GM20000 (cell line): ENCODE measurements around the gene ZNF329.

Experiments
- DNase-seq: peaks from one replicate; pipeline ENCODE4 v3.0.0; 2012; ENCODE audit warnings: low spot score
- TF ChIP-seq, protein P1 (sequence below): IDR thresholded peaks from 2 replicates; pipeline ENCODE4 v1.5.1; 2012; ENCODE audit warnings: mild to moderate bottlenecking, control low read depth; ENCODE audit errors: extremely low read depth, missing control alignments

Gene ZNF329

DNA sequence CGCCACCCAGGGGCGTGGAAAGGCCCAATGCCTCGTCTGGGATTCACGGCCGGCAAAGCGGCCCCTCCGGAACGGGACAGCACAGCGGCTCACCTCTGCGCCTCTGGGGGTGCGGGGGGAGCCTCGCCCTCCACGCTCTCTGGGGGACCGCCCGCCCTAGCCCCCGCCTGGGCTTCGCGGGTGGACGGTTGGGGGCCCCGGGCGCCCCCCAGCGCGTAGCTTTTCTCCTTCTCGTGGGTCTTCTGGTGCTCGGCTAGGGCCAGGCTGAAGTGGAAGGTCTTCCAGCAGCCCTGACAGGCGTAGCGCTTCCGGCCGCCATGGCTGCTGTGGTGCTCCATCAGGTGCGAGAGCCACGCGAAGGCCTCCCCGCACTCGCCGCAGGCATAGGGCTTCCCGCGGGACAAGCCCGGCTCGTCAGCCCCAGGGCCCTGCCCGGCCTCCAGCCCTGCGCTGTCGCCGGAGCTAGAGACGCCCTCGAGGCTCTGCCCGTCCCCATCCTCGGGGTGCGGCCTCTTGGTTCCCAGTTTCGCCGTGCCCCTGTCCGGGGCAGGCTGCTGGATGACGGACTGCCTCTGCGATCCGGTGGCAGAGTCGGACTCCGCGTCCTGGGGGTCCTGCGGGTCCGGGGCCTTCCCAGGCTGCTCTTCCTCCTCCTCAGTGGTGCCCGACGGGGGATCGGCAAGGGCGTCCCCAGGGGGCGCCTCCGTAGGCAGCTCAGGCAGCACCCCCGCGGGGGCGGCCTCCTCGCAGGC is 65.8 kb downstream of the ZNF329 start:
- TF ChIP-seq, protein P1, sequence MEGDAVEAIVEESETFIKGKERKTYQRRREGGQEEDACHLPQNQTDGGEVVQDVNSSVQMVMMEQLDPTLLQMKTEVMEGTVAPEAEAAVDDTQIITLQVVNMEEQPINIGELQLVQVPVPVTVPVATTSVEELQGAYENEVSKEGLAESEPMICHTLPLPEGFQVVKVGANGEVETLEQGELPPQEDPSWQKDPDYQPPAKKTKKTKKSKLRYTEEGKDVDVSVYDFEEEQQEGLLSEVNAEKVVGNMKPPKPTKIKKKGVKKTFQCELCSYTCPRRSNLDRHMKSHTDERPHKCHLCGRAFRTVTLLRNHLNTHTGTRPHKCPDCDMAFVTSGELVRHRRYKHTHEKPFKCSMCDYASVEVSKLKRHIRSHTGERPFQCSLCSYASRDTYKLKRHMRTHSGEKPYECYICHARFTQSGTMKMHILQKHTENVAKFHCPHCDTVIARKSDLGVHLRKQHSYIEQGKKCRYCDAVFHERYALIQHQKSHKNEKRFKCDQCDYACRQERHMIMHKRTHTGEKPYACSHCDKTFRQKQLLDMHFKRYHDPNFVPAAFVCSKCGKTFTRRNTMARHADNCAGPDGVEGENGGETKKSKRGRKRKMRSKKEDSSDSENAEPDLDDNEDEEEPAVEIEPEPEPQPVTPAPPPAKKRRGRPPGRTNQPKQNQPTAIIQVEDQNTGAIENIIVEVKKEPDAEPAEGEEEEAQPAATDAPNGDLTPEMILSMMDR: no peak
- DNase-seq: no peak

DNA sequence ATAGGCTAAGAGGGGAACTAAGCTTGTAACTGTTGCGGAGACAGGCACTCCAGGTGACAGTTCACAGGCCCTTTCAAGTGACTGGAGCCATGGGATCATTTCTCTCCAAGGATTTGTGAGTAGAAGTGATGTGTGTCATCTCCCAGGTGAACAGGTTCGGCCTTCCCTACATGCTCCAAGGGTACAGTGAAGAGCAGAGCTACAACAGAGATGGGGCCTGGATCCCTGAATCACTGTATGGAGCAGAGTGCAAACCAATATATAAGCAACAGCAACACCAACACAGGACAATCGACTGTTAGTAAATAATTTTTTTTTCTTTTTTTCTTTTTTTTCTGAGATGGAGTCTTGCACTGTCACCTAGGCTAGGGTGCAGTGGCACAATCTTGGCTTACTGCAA is 67.6 kb downstream of the ZNF329 start:
- TF ChIP-seq, protein P1: no peak
- no peak for DNase-seq

DNA sequence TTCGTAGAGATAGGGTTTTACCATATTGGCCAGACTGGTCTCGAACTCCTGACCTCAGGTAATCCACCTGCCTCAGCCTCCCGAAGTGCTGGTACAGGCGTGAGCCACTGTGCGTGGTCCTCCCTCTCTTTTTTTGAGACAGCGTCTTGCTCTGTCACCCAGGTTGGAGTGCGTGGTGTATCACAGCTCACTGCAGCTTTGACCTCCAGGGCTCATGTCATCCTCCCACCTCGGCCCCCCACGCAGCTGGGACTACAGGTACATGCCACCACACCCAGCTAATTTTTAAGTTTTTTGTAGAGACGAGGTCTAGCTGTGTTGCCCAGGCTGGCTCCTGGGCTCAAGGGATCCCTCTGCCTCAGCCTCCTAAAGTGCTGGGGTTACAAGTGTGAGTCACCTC is 70.8 kb downstream of the ZNF329 start:
- TF ChIP-seq, protein P1: no peak

More for the DNA sequence above, 70.8 kb downstream of the ZNF329 start:
- DNase-seq: no peak
